Stimulated activated CD8-positive, alpha-beta memory T cell treated with anti-CD3 and anti-CD28 coated beads, Interleukin-12 subunit alpha, Interleukin-12 subunit beta, amount 100 ng/mL, for 1 hour (primary cell): ENCODE data around the gene GSTM3.

ENCODE experiments used
- DNase-seq: peaks from one replicate; pipeline ENCODE4 v3.0.0-alpha.2; 2020; ENCODE audit warnings: low read depth

GSTM3 gene

GRCh38 chr1:109740615-109741373 lies at the start of gene GSTM3:
Gene GSTM3, minus strand, starts transcription at chr1:109741038. Its CDS starts 751 bp downstream, at chr1:109740287.
- no peak for DNase-seq

DNA sequence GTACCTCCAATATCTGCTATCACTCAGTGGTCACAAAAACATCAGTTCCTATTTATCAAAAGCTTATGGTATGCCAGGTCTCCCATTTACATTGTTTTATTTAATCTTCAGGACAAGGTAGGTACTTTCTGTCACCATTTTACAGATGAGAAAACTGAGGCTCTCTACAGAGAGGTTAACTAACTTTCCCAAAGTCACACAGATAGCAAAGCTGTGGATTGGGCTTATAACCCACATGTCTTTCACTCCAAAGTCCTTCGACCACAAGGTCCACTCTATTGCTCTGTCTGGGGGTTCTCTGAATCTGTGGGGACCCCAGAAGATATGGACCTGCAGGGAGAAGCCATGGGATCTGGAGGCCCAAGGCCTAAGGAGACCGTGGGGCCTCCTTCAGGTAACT lies 49.5 kb upstream of the GSTM3 start:
- no peak for DNase-seq

- DNase-seq, result no peak
Measured at GRCh38 chr1:109789551-109790180, 48.8 kb upstream of the GSTM3 start.

GRCh38 chr1:109788695-109789521 lies 48.1 kb upstream of the GSTM3 start:
- no peak for DNase-seq

DNA sequence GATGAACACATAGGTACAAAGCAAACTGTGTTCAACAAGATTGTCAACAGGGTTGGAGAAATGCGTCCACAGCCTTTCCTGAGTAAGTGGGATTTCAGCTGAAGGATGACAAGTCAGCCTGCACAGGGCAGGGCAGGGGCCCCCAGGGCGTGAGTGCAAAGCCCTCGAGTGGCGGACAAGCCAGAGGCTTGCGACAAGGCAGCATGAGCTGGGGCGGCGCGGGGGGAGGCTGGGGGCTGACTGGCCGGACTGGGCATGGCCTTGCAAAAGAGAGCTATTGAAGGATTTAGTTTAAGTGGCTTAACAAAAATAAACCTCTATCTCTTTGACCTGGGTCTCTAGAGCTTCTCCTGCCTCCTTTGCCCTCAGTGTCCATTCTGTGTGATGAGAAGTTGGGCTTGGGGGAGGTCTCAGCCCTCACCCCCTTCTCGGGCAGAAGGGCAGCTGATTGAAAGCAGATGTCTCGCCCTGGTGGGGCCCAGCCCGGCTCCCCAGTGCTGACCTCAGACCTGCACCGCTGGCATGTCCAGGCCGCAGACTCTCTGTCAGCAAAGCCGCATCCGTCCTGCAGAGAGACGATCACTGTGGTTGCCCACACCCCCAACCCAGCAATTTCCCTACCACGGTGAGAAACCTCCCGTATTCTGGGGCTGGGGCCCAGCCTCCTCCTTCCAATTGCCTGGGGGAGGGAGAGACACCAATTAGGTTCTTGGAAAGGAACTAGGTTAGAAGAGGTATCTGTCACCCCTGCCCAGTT lies 47.2 kb upstream of the GSTM3 start:
- DNase-seq, result no peak

GRCh38 chr1:109787211-109787844 lies 46.5 kb upstream of the GSTM3 start:
- no peak for DNase-seq

DNA sequence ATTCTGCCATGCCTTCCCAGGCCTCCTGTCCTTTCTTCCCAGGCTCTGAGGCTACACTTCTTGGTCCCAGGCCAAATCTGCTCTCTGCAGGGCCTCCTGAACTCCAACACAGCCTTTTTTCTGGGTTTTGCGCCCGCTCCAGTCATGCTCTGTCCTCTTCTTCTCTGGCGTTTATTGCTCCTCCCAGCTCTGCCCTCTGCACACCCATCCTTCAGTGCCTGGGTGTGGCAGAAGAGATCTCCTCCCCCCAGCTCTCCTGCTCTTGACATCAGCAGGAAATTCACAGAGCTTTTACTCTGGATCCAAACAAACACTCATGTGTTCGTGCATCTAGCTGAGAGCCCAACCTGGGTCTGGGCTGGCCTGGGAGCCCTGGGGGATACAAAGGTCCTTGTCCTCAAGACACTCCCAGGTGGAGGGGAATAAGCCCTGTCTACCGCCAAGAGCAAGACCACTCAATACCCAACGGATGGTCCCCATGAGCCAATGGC lies 45.7 kb upstream of the GSTM3 start:
- no peak for DNase-seq

GRCh38 chr1:109786112-109786480 lies 45.3 kb upstream of the GSTM3 start:
- no peak for DNase-seq

- DNase-seq, result no peak
Measured at GRCh38 chr1:109785446-109786111, 44.7 kb upstream of the GSTM3 start.

DNA sequence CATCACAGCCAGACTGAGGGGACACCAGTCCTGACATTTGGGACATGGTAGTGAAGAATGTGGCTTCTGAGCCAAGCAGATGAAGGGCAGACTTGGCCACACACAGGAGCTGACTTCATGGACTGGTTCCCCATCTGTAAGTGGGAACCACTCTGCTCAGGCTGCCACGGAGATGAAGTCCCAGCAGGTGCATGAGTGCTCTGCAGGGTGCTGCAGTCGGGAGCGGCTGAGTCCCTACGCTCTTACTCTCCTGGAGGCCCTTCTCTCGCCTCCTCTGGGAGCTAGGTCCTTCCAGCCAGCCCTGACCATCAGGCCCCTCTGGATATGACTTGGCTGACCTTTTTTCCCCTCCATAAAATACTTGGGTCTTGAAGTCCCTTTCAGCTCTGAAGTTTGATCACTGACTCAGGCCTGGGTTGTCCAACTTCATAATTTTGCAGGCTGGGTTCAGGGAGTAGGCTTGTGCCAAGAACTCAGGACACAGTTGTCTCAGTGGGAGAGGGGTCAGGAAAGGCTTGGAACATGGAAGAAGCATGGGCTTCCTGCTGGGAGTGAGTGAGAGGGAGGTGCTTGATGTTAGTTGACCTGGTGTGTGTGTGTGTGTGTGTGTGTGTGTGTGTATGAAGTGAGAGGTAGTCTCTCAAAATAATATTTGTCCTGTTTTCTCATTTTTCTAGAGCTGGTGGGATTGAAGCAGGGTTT lies 43.9 kb upstream of the GSTM3 start:
- no peak for DNase-seq

DNA sequence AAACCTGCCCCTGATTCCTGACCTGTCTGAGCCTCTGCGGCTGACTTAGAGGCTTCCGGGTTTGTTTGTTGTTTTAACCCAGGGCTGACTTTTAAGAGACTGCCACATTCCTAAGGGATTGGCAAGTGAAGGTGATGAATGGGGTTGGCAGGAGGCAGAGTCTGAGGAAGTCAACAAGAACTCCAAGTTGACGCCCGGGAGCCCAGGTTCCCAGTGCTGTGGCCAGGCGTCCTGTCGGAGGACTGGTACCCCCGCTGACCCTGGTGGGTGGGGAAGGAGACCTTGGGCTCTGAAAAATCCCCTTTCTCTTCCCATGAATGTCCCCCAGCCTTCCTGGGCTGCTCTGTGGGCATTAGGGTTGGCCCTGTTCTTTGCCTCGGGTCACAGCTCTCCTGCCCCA lies 42.6 kb upstream of the GSTM3 start:
- no peak for DNase-seq

DNA sequence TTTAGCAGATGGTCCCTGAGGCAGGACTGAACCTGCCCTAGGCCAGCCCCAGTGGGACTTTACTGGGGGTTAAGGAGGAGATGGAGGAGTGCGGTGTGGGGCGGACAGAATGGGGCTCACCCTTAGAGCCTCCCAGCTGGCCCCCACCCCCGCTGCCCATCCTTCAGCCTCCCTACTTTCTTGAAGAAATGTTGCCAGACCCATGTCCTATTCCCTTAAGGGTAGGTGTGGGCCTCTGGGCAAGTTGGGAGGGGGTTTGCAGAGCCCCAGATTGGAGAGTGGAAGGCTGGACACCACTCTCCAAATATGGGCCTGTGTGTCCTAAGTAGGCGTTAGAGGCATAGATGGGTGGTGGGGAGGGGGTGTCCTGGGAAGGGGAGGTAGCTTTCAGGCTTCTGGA lies 42.1 kb upstream of the GSTM3 start:
- no peak for DNase-seq

DNA sequence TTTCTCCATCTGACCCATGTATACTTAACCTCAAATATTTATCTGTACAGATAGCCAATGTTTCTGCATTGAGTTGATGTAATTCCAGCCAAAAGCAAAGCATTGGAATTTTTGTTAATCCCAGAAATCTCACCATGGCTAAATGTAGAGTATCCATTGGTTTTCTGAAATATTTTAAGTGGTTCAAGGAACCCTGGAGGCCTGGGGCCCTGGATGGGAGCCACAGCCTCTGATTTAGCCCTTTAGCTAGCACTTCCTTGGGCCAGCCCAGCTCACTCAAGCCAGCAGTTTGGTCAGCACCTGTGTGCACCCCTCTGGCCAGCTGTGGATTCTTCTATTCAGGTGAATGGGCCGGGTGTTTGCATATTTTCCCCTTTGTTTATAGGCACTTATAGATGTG lies 41.7 kb upstream of the GSTM3 start:
- no peak for DNase-seq

- DNase-seq, result no peak
Measured at GRCh38 chr1:109781806-109782205, 41.0 kb upstream of the GSTM3 start.

DNA sequence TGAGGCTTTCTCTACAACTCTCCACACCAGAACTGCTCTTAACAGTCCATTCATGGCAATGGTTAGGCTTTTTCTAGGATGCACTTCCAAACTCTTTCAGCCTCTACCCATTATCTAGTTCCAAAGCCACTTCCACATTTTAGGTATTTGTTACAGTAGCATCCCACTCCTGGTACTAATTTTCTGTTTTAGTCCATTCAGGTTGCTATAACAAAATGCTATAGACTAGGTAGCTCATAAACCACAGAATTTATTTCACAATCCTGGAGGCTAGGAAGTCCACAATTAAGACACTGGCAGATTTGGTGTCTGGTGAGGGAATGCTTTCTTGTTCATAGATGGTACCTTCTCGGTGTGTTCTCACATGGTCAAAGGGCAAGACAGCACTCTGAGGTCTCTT lies 40.1 kb upstream of the GSTM3 start:
- no peak for DNase-seq

DNA sequence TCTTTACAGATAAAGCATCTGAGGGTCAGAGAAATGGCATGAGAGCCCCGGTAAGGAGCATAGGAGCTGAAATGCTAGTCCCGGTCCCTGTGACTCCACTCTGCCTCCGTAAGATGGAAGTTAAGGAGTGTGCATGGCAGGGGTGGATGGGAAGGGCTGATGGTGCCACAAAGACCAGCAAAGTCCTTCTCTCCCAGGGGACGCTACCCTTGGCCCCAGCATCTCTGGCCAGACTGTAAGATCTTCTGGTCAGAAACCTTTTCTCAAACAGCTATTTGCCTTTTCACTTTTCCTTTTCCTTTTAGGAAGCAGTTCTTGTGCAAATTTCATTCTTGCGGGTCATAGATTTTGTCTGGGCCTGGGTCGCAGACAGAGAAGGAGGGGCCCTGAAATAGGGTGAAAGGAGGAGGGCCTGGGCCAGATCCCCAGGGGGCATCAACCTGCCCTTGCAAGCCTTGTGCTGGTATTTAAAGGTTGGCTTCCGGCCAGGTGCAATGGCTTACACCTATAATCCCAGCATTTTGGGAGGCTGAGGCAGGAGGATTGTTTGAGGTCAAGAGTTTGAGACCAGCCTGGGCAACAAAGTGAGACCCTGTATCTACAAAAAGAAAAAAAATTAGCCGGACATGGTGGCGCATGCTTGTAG lies 37.3 kb upstream of the GSTM3 start:
- no peak for DNase-seq

GRCh38 chr1:109777436-109777835 lies 36.6 kb upstream of the GSTM3 start:
- DNase-seq, result no peak

DNA sequence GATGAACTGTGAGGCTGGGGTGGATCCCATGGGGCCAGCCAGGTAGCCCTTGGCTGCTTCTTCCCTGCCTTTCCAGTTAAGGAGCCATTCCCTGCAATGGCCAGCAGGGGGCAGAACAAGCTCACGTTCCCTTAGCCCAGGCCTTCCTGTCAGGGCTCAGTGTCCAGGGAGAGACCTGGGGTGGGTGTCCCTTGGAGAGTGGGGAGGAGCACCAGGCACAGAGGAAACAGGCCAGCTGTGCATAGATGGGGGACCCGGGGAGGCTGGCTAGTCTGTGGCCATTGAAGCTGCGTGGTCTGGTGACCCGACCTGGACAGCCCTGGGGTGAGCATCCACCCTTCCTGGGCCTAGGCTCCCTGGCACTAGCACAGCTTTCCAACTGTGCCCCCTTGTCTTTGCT lies 36.1 kb upstream of the GSTM3 start:
- peak; percentile 62 for DNase-seq

GRCh38 chr1:109776206-109776835 lies 35.5 kb upstream of the GSTM3 start:
- no peak for DNase-seq
